GM19351 (cell line): ENCODE measurements around the gene SSU72.

Experiments used
- ATAC-seq: cut with Tn5 transposase; IDR thresholded peaks from one replicate; pipeline ENCODE4 v1.9.1; 2021; ENCODE audit warnings: mild to moderate bottlenecking, moderate library complexity; ENCODE audit not compliant: unreplicated experiment

SSU72 gene

DNA sequence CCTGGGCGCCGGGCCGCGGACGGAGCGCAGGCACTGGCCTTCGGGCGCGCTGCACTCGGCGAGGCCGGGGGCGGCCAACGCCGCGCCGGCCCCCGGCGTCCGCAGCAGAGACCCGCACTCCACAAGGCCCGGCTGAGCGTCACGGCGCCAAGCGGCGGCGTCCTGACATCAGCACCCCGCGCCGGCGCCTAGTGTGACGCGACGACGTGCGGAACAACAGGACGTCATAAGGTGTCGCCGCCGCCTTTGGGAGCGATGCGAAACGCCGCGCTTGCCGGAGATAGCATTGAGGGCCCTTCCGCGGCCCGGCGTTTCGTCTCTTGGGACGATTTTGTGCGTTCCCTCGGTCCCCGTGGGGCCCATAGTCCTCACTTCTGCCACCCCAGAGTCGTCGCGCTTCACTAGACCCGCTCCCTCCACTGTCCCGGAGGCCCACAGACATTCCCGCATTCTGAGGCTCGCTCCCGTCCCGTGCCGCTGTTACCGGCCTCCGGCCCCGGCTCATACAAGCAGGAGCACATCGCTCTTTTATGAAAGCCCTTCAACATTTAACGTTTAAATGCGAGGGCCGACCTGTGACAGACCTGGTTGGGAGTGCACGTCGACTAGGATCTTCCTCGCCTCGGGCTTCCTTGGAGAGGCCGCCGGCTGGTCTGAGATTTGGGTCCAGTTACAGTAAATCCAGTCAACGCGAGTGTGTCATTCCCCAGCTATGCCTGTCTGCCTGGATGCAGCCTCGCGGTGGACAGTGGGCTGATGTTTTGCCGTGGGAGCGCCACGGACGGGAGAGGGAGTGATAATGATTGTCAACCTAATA lies at the start of gene SSU72:
SSU72 (minus strand) TSS at position 143 of the 817 bp plus-strand sequence. CDS start 306 bp downstream, outside the sequence.
- peak; percentile 86 for ATAC-seq

DNA sequence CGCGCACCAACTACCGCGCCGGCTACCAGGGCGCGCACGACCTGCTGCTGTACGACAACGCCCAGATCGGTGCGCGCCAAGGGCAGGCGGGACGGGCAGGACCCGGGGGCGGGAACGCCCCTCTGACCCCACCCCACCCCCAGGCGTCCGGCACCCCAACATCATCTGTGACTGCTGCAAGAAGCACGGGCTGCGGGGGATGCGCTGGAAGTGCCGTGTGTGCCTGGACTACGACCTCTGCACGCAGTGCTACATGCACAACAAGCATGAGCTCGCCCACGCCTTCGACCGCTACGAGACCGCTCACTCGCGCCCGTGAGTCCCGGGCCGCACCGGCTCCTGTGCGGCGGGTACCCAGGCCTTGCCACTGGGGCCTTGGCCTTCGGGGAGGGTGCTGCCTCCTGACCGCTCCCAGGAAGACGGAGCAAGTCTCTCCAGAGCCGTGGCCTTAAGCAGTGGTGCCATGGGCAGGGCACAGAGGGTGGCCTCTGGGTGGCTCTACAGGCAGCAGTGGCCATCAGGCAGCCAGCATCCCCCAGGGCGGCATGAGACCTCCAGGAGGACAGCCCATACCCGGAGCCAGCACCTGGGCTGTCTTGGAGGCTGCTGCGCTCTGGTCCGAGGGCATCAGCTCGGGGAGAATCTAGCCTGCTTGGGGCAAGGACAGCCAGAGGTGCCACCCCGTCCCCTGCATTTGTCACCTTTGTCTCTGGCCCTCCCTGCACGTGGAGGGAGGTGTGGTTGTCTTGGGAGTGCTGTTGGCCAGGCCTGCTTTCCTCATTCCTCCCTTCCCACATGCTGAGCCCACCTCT lies 49.2 kb upstream of the SSU72 start:
- no peak for ATAC-seq

GRCh38 chr1:1623181-1623630 lies 48.5 kb upstream of the SSU72 start:
- ATAC-seq = no peak

DNA sequence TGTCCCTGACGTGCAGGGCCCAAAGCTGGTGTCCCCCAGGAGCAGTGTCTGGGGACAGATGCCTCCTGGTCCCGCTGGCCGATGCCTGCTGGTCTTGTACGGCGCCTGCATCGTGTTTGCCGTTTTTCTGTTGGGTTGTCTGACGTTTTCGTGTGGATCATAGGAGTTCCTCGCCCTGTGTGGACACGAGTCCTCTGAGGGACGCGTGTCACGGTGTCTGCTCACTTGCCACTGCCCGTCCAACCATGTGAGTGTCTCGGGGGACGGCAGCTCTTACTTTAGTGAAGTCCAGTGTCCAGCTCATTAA lies 48.1 kb upstream of the SSU72 start:
- ATAC-seq = no peak

- no peak for ATAC-seq
These were observed 47.5 kb upstream of the SSU72 start for GRCh38 chr1:1622010-1622787.

- ATAC-seq = no peak
These were observed 46.7 kb upstream of the SSU72 start for GRCh38 chr1:1621173-1622009.

GRCh38 chr1:1620433-1621139 lies 45.9 kb upstream of the SSU72 start:
- no peak for ATAC-seq

- no peak for ATAC-seq
These were observed 45.3 kb upstream of the SSU72 start for GRCh38 chr1:1619917-1620361.

DNA sequence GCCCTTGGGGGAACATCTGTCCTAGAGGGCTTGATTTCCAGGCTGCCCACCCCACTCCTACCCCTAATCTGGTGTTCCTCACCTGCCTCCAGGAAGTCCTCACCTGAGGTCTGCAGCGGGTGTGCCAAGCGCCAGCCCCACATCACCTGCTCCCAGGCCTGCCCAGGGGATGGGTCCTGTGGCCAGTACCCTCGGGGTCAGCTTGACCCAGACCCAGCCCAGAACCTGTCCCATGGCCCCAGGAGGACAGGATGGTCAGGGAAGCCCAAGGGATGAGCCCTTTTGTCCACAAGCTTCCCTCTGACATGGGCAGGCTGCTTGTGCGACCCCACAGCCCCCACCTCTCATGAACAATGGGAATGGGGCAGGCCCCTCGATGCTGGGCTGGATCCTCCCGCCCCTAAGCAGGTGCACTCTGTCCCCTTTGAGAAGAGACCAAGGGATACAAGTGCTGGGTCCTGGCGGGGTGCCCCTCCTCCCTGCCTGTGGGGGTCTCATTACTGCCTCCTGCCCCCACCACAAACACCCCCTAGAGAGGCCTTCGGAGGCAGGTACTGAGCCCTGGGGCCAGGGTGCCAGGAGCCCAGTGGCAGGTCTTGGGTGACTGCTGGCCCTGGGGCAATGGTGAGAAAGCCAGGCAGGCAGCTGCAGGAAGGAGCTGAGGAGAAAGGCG lies 43.9 kb upstream of the SSU72 start:
- no peak for ATAC-seq

GRCh38 chr1:1617925-1618324 lies 43.3 kb upstream of the SSU72 start:
- ATAC-seq = no peak

DNA sequence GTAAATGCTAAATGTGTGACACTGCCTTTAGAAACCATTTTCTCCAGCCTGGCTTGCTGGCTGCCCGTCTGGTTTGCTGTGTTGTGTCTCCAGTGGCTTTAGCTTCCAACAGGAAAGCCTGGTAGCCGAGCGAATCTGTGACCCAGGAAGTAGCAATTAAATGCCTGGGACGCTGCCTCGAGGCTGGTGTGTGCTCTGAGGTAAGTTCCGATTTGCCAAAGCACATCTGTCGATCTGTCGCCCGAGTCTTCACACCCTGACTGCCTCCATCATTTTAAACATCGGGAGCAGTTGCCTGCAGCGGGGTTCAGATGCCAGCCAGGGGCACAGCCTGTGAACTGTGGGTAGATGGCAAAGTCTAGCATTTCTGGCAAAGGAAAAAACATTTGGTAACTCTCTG lies 42.9 kb upstream of the SSU72 start:
- ATAC-seq = no peak

DNA sequence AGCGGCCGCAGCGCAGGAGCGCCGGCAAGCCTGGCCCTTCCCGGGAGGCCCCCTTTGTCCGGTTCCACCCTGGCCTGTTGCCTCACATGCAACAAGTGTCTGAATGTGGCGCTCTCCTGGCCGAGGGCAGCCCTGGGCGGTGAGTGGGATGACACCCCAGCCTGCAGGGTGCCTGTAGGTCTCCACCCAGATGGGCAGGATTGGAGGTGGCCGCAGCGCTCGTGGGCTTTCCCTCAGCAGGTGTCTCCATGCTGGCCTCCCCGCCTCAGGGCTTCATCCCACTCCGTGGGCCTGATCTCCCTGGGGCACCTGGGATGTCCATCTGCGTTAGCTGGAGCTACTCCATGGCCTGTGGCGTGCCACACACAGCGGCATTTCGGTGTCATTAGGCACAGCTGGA lies 42.2 kb upstream of the SSU72 start:
- ATAC-seq = no peak

GRCh38 chr1:1616045-1616790 lies 41.6 kb upstream of the SSU72 start:
- ATAC-seq = peak; percentile 13

GRCh38 chr1:1615256-1616044 lies 40.8 kb upstream of the SSU72 start, which contains the start of gene MIB2:
Gene MIB2 (plus strand): TSS chr1:1615500. CDS start chr1:1623453, 7,953 bp downstream.
- ATAC-seq = peak; percentile 82

DNA sequence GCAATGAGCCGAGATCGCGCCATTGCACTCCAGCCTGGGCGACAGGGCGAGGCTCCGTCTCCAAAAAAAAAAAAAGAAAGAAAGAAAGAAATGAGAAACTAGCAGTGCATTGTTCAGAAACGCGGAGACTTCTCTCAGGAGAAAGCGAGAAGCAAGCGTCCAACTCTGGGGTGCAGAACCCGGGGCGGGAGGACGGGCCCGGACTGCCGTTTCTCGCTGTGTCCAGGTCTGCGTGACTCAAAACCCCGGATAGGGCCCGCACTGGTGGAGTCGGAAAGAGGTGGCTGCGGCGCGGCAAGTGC lies 40.2 kb upstream of the SSU72 start:
- no peak for ATAC-seq

DNA sequence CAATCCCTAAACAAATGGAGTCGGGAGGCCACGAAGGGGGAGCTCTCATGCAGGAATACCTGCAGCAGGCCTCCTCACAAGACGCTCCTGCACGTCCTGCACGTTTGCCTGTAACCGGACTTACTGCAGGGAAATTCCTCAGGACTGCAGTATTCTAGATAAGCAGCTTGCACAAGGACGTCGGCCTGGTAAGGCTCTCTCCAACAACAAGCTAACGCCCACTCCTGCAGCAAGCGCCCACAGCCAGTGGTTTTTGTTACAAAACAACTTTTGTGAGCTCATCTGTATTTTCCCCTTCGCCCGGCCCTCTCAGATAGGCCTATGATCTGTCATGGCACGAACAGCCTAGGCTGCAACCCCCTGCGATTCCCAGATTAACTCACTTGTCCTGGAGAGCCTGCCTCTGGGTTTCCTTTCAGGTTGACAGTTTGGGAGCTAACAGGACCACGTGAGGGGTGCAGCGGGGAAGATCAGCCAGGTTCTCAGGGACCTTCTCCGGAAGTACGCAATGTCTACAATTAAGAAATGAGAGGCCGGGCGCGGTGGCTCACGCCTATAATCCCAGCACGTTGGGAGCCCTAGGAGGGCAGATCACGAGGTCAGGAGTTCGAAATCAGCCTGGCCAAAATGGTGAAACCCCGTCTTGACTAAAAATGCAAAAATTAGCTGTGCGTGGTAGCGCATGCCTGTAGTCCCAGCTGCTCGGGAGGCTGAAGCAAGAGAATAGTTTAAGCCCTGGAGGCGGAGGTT lies 39.7 kb upstream of the SSU72 start:
- ATAC-seq = no peak

DNA sequence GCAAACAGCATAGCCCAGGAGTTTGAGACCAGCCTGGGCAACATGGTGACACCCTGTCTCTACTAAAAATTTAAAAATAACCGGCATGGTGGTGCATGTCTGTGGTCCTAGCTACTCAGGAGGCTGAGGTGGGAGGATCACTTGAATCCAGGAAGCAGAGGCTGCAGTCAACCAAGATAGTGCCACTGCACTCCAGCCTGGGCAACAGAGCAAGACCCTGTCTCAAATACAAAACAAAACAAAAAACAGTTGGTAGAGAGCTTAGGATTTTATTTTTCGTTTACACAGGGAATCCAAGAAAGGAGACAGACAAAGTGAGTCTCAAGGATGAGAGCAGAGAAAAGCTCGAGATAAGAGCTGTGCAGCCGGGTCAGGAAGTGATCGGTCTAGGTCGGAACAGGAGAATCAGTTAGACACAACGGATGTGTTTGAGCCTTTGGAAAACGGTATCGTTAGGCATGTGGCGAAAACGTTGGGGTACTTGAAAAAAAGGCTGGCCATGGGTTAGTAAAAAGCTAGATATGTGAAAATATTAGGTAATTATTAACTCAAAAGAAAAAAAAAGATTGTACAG lies 38.9 kb upstream of the SSU72 start:
- ATAC-seq = no peak
